GM23338 (cell line): ENCODE results near the gene SMG9. TPM values are rescaled to one million over a fixed set of nuclear protein-coding genes. Genes with fewer than 3 reads are reported as not detected.
"Not testable (repeated sequence)": the region's sequence is repeated elsewhere in the genome, so short reads cannot be mapped to it uniquely, and the experiment has no call there.

Experiments used
- ATAC-seq: fragments of 200-7000 bp; cut with Tn5 transposase; 3 replicates; pipeline ENCODE4 v1.9.1; 2020
- DNase-seq: peaks from one replicate; pipeline ENCODE4 v3.0.0-alpha.2; 2015; ENCODE audit warnings: low spot score
- H2AFZ ChIP-seq: fragments of 200-600 bp; sonication (generic); 2 replicates; pipeline ENCODE4 v1.8.0; 2016; ENCODE audit warnings: antibody characterized with exemption, mild to moderate bottlenecking, moderate library complexity
- H3F3A ChIP-seq: fragments of 200-600 bp; sonication (generic); replicated peaks from 2 replicates; pipeline ENCODE4 v1.8.0; 2017; ENCODE audit warnings: antibody characterized with exemption, mixed run types, low read depth
- H3K27ac ChIP-seq: fragments of 200-600 bp; sonication (generic); 2 replicates; pipeline ENCODE4 v1.6.1; 2016; ENCODE audit warnings: low read depth
- H3K27me3 ChIP-seq: fragments of 200-600 bp; sonication (generic); 2 replicates; pipeline ENCODE4 v1.8.0; 2016; ENCODE audit warnings: mild to moderate bottlenecking, mixed run types, moderate library complexity; ENCODE audit not compliant: insufficient read depth
- H3K36me3 ChIP-seq: fragments of 200-600 bp; sonication (generic); 2 replicates; pipeline ENCODE4 v1.8.0; 2016; ENCODE audit warnings: mild to moderate bottlenecking; ENCODE audit not compliant: insufficient read depth
- H3K4me1 ChIP-seq: fragments of 200-600 bp; sonication (generic); 2 replicates; pipeline ENCODE4 v1.8.0; 2016; ENCODE audit warnings: mild to moderate bottlenecking, moderate library complexity; ENCODE audit not compliant: insufficient read depth
- H3K4me2 ChIP-seq: fragments of 200-600 bp; sonication (generic); 2 replicates; pipeline ENCODE4 v1.7.1; 2017; ENCODE audit warnings: mixed run types
- H3K4me3 ChIP-seq: fragments of 200-600 bp; sonication (generic); 2 replicates; pipeline ENCODE4 v1.6.1; 2016; ENCODE audit warnings: mixed run types
- H3K79me2 ChIP-seq: fragments of 200-600 bp; sonication (generic); replicated peaks from 2 replicates; pipeline ENCODE4 v1.8.0; 2017; ENCODE audit warnings: mild to moderate bottlenecking; ENCODE audit not compliant: insufficient read depth
- H3K9me2 ChIP-seq: fragments of 200-600 bp; sonication (generic); 2 replicates; pipeline ENCODE4 v1.8.0; 2017; ENCODE audit not compliant: insufficient read depth
- H4K20me1 ChIP-seq: fragments of 200-600 bp; sonication (generic); replicated peaks from 2 replicates; pipeline ENCODE4 v1.8.0; 2017; ENCODE audit warnings: mild to moderate bottlenecking; ENCODE audit not compliant: insufficient read depth
- H3K27ac Mint-ChIP-seq: 2 replicates; pipeline ENCODE4 v1.8.0; 2020; ENCODE audit warnings: inconsistent platforms, mild to moderate bottlenecking, moderate library complexity, mixed read lengths
- H3K27me3 Mint-ChIP-seq: 3 replicates; pipeline ENCODE4 v1.8.0; 2022; ENCODE audit warnings: low read depth, mild to moderate bottlenecking, moderate library complexity, mixed read lengths, inconsistent platforms; ENCODE audit not compliant: insufficient read depth, poor library complexity
- H3K36me3 Mint-ChIP-seq: 3 replicates; pipeline ENCODE4 v1.8.0; 2021; ENCODE audit warnings: low read depth, mild to moderate bottlenecking, inconsistent platforms, moderate library complexity, mixed read lengths
- H3K4me1 Mint-ChIP-seq: 3 replicates; pipeline ENCODE4 v1.8.0; 2020; ENCODE audit warnings: mild to moderate bottlenecking, inconsistent platforms, mixed read lengths
- H3K4me3 Mint-ChIP-seq: 3 replicates; pipeline ENCODE4 v1.8.0; 2021; ENCODE audit warnings: moderate library complexity, mild to moderate bottlenecking, inconsistent platforms, mixed read lengths
- H3K9me3 Mint-ChIP-seq: 3 replicates; pipeline ENCODE4 v1.8.0; 2020; ENCODE audit warnings: moderate library complexity, mild to moderate bottlenecking, inconsistent platforms, mixed read lengths
- CREB1 ChIP-seq: fragments of 250-450 bp; sonication (Bioruptor Pico); IDR thresholded peaks from 2 replicates; pipeline ENCODE4 v1.5.0; 2020; ENCODE audit warnings: low read depth, mild to moderate bottlenecking, moderate library complexity
- CTCF ChIP-seq, 2 experiments: fragments of 200-600 bp in 1 of 2; sonication (generic) in 1 of 2; conservative IDR thresholded peaks; 2 replicates each; pipeline versions ENCODE4 v1.5.1 to v1.6.1; 2016 to 2017; ENCODE audit warnings: antibody characterized with exemption in 2 of 2, low read depth in 2 of 2, mild to moderate bottlenecking in 2 of 2, moderate library complexity in 1 of 2
- ETS1 ChIP-seq: IDR thresholded peaks from 2 replicates; pipeline ENCODE4 v1.6.1; 2016; ENCODE audit warnings: antibody characterized with exemption
- EZH2 ChIP-seq: fragments of 200-600 bp; sonication (generic); IDR thresholded peaks from one replicate; pipeline ENCODE4 v1.8.0; 2017; ENCODE audit warnings: antibody characterized with exemption, mild to moderate bottlenecking, low read depth; ENCODE audit not compliant: unreplicated experiment
- EZH2phosphoT487 ChIP-seq: fragments of 200-600 bp; sonication (generic); IDR thresholded peaks from one replicate; pipeline ENCODE4 v1.8.1; 2018; ENCODE audit warnings: antibody characterized with exemption; ENCODE audit not compliant: unreplicated experiment
- JUNB ChIP-seq: IDR thresholded peaks from one replicate; pipeline ENCODE4 v1.6.1; 2016; ENCODE audit warnings: antibody characterized with exemption; ENCODE audit not compliant: unreplicated experiment
- NANOG ChIP-seq: IDR thresholded peaks from 2 replicates; pipeline ENCODE4 v1.6.1; 2016; ENCODE audit warnings: antibody characterized with exemption, borderline replicate concordance
- POLR2AphosphoS5 ChIP-seq: IDR thresholded peaks from 2 replicates; pipeline ENCODE4 v1.6.1; 2016; ENCODE audit warnings: antibody characterized with exemption, low read depth
- STAT1 ChIP-seq: IDR thresholded peaks from one replicate; pipeline ENCODE4 v1.6.1; 2016; ENCODE audit warnings: antibody characterized with exemption; ENCODE audit not compliant: unreplicated experiment
- ZNF114 ChIP-seq: fragments of 250-450 bp; sonication (Bioruptor Pico); IDR thresholded peaks from 2 replicates; pipeline ENCODE4 v1.5.0; 2020; ENCODE audit warnings: mild to moderate bottlenecking, moderate library complexity
- ZNF331 ChIP-seq: fragments of 250-450 bp; sonication (Bioruptor Pico); IDR thresholded peaks from 2 replicates; pipeline ENCODE4 v1.5.0; 2020; ENCODE audit warnings: low read depth, mild to moderate bottlenecking, moderate library complexity
- ZNF462 ChIP-seq: fragments of 250-450 bp; sonication (Bioruptor Pico); IDR thresholded peaks from 2 replicates; pipeline ENCODE4 v1.5.0; 2020; ENCODE audit warnings: mild to moderate bottlenecking, moderate library complexity
- polyA plus RNA-seq: library from polyadenylated mRNA; unstranded; fragments of >200 nt; fragmentation: Nextera tagmentation; extraction: Ambion mirVana; gene quantifications from 2 replicates; pipeline ENCODE4 v1.2.1, GENCODE V29; 2016
- total RNA-seq: library from RNA; depleted of rRNA; stranded (reverse); fragments of >200 nt; shearing (Covaris generic); gene quantifications from 2 replicates; pipeline ENCODE4 v1.2.3, GENCODE V29; 2014

SMG9 gene
- total and polyA plus RNA-seq, 2 experiments from 2014 or later: 13.2 to 14.0 TPM

GRCh38 chr19:43764684-43765083 lies 9.9 kb upstream of the SMG9 start:
- H3K79me2 ChIP-seq, DNase-seq, ATAC-seq, H3K9me2 ChIP-seq, H3K4me1 ChIP-seq, H3K36me3 Mint-ChIP-seq, H4K20me1 ChIP-seq, H3K36me3 ChIP-seq, H2AFZ ChIP-seq, H3K4me3 Mint-ChIP-seq, H3K27ac Mint-ChIP-seq, H3K4me3 ChIP-seq, H3F3A ChIP-seq, H3K9me3 Mint-ChIP-seq, H3K27me3 ChIP-seq, H3K27ac ChIP-seq, H3K4me2 ChIP-seq: not testable (repeated sequence)
- H3K4me1 Mint-ChIP-seq: peaks cover 14% of the 10 kb centered on the region; the same call in 2 of the 3 replicates
- H3K27me3 Mint-ChIP-seq: peaks cover 13% of the 10 kb centered on the region

- Mint-ChIP-seq H3K4me1 (peaks cover 22% of the 10 kb centered on the region), H3K4me3 (no peak overlapping the region), H3K27me3 (peaks cover 10% of the 10 kb centered on the region), H3K36me3 (no peaks in the 10 kb centered on the region), H3K9me3 (no peaks in the 10 kb centered on the region), H3K27ac (no peak overlapping the region)
- DNase-seq (no peak), ATAC-seq (no peak)
- Histone ChIP-seq H3K4me2 (no peak overlapping the region), H2AFZ (no peak overlapping the region), H3K9me2 (no peaks in the 10 kb centered on the region), H4K20me1 (no peaks in the 10 kb centered on the region), H3K79me2 (no peaks in the 10 kb centered on the region), H3K36me3 (no peaks in the 10 kb centered on the region), H3K4me3 (no peak overlapping the region), H3K27ac (no peak overlapping the region), H3F3A (no peaks in the 10 kb centered on the region), H3K27me3 (no peaks in the 10 kb centered on the region), H3K4me1 (no peaks in the 10 kb centered on the region)
- TF ChIP-seq ZNF114 (no peak), STAT1 (no peak), ZNF462 (CRISPR knock-in tag) (no peak), JUNB (no peak), EZH2phosphoT487 (no peak), CREB1 (CRISPR knock-in tag) (no peak), ZNF331 (no peak), EZH2 (no peak), CTCF (conservative IDR thresholded peaks at IDR 0.05; ENCODE audit: low read depth in 2 of 2) (no peak), ETS1 (no peak), NANOG (no peak), POLR2AphosphoS5 (no peak)
These were observed 8.7 kb upstream of the SMG9 start for GRCh38 chr19:43763473-43763939.
